GM18520 (cell line): ENCODE measurements around the gene VSTM2B.

Experiments
- ATAC-seq: cut with Tn5 transposase; IDR thresholded peaks from one replicate; pipeline ENCODE4 v1.9.1; 2021; ENCODE audit not compliant: unreplicated experiment

VSTM2B gene

DNA sequence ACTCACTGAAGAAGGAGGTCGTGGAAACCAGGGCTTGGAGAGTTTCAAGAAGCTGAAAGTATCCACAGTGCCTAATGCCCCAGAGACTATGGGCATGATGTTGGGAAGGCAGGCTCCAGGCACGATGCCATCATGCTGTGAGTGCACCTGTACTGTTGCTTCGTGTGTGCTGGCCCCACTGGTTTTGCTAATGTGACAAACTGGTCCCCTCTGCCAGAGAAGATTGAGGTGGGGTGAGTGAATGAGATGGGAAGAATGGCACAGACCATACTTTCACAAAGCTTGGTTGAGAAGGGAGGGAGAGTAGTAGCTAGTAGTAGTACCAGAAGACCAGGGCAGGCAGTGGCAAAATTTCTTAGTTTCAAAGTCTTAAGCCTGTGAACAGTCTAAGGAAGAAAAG, 61.3 kb downstream of the VSTM2B start:
- no peak for ATAC-seq

DNA sequence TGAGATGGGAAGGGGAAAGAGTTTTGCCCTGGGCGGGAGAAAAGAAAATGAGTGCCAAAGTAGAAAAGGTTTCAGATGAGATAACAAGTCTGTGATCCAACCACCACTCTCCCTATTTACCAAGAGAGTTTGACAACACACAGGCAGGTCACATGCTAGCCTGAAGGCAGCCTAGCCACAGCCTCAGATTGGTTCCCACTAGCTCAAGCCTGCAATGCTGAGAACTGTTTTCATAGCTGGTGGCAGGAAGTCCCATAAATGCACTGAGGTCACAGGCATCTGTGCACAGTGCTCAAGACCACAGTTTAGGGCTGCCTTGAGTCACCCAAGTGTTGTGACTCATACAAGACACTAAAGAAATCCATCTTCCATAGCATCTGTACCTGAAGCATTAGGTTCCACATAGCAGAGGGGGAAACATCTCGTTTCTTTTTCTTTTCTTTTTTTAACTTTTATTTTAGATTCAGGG, 61.8 kb downstream of the VSTM2B start:
- ATAC-seq, result peak; percentile 87

DNA sequence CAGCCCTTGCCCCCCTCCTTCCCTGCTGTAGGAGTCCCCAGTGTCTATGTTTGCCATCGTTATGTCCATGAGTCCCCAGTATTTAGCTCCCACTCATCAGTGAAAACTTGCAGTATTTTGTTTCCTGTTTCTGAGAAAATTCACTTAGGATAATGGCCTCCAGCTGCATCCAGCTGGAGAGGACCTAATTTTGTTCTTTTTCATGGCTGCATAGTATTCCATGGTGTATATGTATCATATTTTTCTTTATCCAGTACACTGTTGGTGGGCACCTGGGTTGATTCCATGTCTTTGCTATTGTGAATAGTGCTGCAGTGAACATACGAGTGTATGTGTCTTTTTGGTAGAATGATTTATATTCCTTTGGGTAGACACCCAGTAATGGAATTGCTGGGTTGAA, 62.3 kb downstream of the VSTM2B start:
- ATAC-seq, result no peak

DNA sequence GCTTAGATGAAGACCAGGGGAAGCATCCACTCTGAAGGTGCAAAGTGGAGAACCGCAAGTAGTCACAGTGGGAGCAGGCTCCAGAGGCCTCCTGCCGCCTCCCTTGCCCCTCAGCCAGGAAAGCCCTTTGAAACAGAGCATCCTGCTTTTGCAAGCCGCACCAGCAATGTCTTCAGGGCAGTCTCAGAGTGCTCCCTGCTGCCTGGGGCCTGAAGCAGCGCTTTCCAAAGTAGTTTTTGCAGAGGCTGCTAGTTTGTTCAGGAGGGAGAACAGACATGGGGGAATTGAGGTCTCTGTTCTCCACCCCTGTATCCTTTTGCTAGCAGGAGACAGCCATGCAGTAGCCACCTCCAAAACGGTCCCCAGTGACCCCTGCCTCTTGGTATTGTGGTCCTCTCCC, 64.5 kb downstream of the VSTM2B start:
- no peak for ATAC-seq

DNA sequence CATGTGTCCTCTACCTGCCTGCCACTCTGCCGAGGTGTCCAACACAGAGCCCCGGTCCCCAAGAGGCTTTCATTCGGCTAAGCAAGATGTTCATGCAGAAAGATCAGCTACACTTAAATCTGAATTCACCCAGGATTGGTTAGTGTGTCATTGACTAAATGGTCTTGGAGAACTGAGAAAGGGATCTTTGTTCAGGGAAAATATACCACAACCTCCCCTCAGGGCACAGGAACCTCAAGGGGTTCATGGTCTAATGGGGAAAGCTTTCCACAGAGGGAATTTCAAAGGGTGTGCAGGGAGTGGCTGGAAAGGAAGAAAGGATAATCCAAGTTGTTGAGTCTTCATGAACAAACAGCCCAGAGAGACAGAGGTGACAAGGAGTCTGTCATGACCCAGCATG, 65.9 kb downstream of the VSTM2B start:
- no peak for ATAC-seq

DNA sequence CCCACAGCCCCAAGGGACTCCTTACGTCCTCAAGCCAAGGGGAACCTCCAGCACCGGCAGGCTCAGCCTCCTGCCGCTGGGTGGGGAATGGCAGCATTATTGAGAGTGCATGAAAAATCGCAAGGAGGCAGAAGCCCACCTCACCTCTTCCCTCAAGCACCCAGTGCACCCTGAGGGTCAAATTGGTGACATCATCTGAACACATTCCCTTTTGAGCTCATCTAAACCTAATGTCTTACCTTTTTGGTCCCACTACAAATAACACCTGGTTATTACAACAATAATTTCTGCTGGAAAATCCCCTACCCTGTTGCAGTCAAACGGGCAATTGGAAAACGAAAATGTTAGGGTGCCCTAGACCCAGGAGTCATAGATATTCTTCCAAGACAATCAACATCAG, 68.1 kb downstream of the VSTM2B start:
- no peak for ATAC-seq

DNA sequence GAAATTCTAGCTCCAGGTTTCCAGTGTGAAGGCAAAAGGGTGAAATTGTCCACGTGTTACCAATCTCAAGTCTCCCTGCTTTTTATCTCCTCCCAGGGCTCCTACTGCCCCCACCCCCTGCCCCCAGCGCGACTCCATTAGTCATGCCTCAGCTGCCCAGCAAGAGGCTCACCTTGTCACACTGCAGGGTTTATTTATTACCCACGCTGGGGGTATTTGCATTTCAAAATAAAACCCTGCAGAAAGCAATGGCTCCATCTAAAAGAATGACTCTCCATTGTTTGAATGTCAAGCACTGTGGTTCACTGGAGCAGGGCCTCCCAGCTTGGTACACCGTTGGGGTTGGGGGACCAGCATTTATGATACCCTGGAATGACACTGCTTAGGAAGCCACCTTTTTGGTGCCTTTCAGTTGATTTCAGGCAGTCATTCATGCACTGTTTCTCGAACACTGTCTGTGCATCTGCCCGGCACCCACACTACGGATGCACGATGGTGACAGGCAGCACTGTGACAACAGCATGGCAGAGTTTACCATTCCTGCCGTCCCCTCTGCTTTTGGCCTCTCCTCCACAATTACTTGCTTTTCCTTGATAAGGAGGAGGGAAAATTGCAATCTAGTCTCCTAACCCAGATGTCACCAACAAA, 70.4 kb downstream of the VSTM2B start:
- ATAC-seq, result no peak

DNA sequence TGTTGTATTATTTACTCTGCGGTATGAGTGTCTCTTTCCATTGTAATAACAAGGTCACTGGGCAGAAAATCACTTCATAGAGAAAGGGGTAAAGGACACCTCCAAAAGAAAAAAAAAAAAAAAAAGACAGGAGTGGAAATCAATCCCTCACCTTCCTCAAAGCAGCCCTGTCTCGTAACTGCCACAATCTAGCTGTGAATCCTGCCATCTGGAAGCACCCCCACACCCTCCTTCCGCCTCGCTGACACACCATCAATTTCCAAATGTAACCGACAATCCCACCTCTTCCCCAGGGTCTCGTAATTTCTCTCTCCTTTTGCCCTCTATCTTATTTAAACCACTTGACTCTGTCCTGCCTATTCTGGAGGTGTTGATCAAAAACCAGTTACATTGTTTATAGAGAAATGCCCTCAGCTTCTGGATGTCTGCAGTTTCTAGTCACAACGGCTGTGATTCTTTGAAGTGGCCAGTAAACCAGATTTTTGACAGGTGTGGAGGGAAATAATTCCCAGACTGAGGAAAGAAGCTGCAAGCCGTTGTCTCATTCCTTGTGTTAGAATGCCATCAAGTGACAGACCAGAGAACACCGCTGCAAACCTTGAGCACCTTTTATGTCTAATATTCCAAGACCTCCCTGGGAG, 71.2 kb downstream of the VSTM2B start:
- ATAC-seq, result no peak

DNA sequence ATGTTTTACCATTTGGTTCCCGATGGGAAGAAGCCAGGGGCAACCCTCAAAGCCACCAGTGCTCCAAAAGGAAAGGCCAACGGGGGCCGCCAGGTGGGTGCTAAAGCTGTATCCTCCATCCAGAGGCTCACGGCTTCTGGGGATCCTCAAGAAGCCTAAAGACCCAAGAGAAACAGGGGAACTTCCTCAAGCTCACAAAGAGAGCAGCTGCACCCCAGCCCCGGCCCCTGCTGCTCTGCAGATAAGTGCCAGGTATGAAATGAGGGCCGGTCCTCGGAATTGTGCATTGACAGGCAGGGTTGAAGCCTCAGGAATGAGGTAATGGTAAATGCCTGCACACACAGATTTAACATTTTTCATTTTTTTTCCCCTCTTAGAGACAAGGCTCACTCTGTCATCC, 72.2 kb downstream of the VSTM2B start:
- no peak for ATAC-seq

DNA sequence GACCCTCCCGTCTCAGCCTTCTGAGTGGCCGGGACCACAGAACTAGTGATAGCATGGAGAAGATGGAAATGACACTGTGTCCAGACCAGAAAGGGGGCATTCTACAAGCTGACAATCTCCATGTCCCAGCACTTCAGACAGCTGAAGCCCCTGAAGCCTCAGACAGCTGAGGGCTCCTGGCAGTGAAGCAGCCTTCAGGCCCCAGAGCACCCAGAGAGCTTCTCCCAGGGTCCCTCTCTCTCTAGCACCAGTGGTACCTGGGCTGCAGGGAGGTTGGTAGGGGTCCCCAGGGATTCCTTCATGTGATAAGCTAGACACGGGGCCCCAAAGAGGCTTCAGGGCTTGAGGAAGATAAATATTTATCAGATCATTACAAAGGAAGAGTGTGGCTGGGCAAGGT, 72.7 kb downstream of the VSTM2B start:
- no peak for ATAC-seq

DNA sequence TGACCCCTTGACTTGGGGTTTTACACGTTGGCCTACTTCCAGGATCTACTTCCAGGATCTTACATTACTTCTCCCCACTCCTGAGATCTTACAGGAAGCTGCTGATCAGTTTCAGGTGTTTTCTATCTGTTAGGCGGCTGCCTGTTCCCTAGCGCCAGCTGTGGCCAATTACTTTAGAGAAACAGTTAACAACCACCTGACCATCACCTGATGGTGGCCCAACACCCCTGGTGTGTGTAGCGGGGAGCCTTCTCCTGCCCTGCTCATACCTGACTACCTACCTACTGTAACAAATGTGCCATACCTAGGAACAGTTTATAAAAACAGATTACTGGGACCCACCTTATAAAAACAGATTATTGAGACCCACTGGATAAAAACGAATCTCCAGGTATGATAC, 77.5 kb downstream of the VSTM2B start:
- no peak for ATAC-seq

DNA sequence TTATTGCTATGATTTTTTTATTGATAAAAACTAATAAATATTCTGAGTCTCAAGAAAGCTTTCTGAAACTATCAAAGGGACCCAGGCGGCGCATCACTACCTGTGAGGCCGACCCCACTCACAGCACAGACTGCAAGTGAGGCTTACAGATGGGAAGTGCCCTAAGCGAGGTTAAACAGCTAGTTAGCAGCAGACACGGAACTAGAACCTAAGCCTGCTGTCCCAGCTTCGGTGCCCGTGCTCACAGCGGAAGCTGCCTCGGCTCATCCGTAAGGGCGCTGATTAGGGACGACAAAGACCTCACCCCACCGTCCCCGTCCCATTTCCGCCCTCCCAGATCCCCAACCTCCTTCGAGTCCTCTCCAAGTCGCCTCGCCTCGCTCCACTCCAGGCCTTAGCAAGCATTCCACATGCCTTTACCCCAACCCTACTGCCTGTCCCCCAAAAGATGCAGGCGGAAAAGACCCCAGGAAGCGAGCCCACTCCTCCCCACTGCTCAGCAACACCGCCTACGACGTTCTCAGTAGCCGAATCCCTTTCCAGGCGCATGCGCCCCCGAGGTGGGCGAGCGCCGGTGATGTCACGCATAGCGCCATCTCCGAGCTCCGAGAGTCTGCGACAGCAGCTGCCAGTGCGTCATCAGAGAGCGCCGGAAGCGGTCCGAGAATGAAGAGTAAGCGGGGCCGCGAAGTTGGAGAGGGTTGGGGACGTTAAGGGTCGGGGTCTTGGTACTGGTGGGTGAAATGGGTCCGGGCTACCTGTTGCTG, 80.0 kb downstream of the VSTM2B start, which contains the start of gene POP4:
Gene POP4, plus strand, starts transcription at position 631 of the 767 bp plus-strand sequence. Its CDS starts 36 bp downstream, at position 667.
- peak; percentile 63 for ATAC-seq

DNA sequence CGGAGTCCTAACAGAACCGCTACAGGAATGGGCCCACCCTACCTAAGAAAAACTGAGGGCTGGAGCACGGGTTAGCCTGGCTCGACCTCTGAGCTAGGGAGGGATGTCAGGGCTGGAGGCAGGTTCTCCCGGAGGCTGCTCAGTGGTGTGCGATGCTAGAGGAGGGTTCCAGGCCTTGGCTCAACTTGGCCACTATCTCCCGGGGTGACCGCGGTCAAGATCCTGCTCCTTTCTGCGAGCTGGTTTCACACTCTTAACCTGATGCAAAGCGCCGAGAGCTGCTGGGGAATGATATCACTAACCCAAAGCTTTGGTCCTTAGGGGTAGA, 80.6 kb downstream of the VSTM2B start:
- no peak for ATAC-seq

DNA sequence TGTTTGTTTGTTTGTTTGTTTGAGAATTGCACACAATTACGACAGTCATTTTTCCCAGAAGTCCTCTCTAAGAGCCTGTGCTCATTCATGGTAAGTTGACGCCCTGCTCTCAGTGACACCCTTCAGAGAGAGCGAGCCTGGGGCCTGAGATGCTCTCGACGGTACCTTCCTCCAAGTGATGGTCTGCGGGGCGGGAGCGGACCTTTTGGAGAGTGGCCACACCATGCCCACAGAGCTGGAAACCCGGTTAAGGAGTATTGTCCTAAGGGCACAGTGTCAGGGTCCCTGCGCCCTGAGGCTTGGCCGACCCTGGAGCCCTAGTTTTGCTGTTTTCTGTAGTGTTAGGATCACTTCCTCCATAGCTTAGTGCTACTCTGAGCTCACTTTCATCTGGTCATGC, 83.8 kb downstream of the VSTM2B start:
- ATAC-seq, result no peak

DNA sequence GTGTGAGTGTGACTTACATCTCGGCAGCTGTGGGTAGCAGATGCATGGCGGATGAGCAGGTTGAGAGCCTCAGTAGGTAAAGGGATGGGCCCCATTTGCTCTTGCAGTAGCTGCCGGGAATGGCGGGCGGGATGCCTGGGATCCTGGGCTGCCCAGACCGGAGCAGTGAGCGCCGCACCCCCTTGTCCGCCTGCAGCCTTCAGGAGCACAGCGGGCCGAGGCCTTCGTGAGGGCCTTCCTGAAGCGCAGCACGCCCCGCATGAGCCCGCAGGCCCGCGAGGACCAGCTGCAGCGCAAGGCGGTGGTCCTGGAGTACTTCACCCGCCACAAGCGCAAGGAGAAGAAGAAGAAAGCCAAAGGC, 84.4 kb downstream of the VSTM2B start:
- ATAC-seq, result no peak

DNA sequence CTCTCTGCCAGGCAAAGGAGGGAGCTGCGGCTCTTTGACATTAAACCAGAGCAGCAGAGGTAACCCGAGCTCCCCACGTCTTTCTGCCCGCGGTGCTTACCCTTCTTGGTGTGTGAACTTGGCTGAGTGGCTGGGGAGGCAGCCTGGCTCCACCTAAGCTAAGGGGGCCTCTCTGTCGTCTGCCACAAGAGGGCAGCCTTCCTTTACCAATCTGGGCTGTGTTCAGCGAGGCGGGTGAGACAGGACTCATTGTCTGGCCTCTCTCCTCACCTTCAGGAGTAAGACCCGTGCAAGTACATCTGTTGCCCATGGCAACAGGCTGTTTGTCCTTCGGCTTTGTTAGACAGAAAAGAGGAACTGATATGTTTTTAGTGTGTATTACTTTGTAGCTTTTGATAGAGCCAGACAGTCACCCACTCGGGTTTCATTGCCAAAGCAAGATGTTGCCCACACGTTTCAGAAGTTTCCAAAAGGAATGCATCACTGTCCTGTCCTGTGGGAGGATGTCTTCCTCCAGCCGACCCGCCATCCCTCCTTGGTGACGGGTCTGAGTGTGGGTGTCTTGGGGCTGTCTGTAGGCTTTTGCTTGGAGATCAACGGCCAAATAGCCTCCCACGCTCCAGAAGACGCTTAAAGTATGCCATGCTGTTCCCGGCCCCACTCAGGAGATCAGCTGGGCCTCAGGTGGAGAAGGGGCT, 84.9 kb downstream of the VSTM2B start:
- ATAC-seq, result peak; percentile 61

DNA sequence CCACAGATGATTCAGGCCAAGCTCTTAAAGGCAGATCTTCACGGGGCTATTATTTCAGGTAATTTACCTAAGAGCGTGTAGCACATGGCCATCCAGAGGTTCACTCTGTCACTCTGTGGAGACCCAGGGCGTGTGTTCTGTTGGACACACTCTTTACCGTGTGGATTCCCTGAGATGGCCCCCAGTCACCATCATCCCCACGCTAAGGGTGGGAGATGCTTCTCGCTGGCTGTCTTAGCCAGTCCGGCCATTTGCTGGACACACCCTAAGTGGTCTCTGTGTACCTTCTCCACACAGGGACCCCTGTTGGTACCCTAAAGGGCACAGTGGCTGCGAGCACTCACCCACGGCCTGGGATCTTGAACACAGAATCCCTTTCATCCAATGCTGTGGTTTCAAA, 86.3 kb downstream of the VSTM2B start:
- no peak for ATAC-seq

DNA sequence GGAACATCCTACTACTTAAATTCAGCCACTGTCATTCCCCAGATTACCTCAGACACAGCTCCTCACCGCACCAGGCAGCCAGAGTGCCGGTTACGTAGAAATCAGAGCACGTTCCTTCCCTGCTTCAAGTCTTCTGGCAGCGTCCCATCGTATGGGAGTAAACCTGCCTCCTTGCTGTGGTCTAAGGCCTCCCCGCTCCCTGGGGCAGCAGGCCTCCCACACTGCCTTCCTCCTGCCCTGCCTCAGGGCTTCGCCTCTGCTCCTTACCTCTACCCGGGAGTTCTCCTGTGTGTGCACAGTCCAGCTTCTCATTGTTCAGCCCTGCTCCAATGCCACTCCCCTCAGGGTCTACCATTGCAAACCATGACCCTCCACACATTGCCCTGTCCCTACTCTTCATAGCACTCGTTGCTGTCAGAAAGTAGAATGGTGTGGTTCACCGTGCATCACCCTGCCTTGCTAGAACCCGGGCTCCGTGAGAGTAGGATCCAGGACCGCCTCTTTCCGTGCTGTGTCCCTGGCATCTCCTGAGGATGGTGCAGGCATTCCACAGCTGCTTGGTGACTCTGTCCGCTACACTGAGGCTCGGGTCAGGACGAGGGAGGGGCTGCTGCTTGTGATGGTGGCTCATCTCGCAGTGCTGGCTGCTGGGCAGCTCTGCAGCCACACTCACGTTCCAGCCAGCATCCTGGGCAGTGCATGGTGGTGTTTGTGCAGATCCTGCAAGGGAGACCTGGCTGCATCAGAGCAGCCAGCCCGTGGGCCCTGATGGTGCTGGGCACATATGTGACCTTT, 87.2 kb downstream of the VSTM2B start:
- no peak for ATAC-seq

DNA sequence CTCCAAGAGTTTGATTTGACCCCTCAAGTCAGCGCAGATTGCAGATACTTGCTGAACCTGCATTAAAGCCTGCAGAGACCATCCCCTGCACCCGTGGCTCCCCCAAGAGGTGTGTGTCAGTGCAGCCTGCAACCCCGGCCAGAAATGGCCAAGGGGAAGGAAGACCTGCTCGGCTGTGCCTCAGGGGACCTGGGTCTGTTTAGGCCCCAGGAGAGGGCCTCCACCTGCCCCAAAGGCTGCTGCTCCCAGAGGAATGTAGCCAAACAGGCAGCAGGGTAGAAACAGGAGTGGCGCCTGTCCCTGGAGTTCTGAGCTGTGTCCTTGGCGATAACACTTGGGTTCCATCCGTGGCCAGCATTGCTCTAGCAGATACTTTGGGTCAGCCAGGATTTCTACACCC, 88.3 kb downstream of the VSTM2B start:
- no peak for ATAC-seq
